Measurements from ENCODE around the gene MYMX. TPM values are rescaled to one million over a fixed set of nuclear protein-coding genes. Genes with fewer than 3 reads are reported as not detected.

Gene MYMX
- total and polyA plus RNA-seq, 2 of the 13 experiments (the other 11 are each of a cell fraction or from before 2014, with no cell fraction given) = not detected

- no peak for TF ChIP-seq ZNF513 (CRISPR knock-in tag; conservative IDR thresholded peaks at IDR 0.05)
- TF ChIP-seq HNRNPUL1 (IDR thresholded peaks at IDR 0.05; ENCODE audit: low read depth, low read length) = no peak
- no peak for TF ChIP-seq ZMYM2 (CRISPR knock-in tag; IDR thresholded peaks at IDR 0.05)
- no peak for TF ChIP-seq ZNF235 (CRISPR knock-in tag; IDR thresholded peaks at IDR 0.05; ENCODE audit: borderline replicate concordance)
- TF ChIP-seq ZNF891 (CRISPR knock-in tag; IDR thresholded peaks at IDR 0.05) = no peak
- no peak for TF ChIP-seq RAD51 (IDR thresholded peaks at IDR 0.05; ENCODE audit: borderline replicate concordance)
- TF ChIP-seq MAX (IDR thresholded peaks at IDR 0.05) = peak; percentile 52
- no peak for TF ChIP-seq ZNF253 (CRISPR knock-in tag; IDR thresholded peaks at IDR 0.05; ENCODE audit: borderline replicate concordance)
- peak; percentile 54; the same call in 1 of the 2 replicates for TF ChIP-seq TBX2 (CRISPR knock-in tag; IDR thresholded peaks at IDR 0.05; ENCODE audit: borderline replicate concordance)
- TF ChIP-seq RCOR2 (CRISPR knock-in tag; IDR thresholded peaks at IDR 0.05) = no peak; the same call in 1 of the 2 replicates
- no peak for TF ChIP-seq HIVEP1 (CRISPR knock-in tag; IDR thresholded peaks at IDR 0.05)
- no peak for TF ChIP-seq ZBTB7A (CRISPR knock-in tag; IDR thresholded peaks at IDR 0.05)
- TF ChIP-seq AGO2 (optimal IDR thresholded peaks at IDR 0.05; ENCODE audit: low read depth, low read length) = no peak
- no peak for TF ChIP-seq RAD21 (CRISPR knock-in tag; IDR thresholded peaks at IDR 0.05)
- TF ChIP-seq ZNF17 (CRISPR knock-in tag; IDR thresholded peaks at IDR 0.05) = no peak
- TF ChIP-seq IRF2 (CRISPR knock-in tag; IDR thresholded peaks at IDR 0.05) = no peak
- no peak for TF ChIP-seq ZNF776 (CRISPR knock-in tag; IDR thresholded peaks at IDR 0.05)
- TF ChIP-seq JUN (CRISPR knock-in tag; IDR thresholded peaks at IDR 0.05) = no peak
- no peak for TF ChIP-seq ZBTB7B (CRISPR knock-in tag; IDR thresholded peaks at IDR 0.05)
- TF ChIP-seq ZNF704 (CRISPR knock-in tag; IDR thresholded peaks at IDR 0.05; ENCODE audit: borderline replicate concordance) = no peak
- TF ChIP-seq ZHX1 (CRISPR knock-in tag; IDR thresholded peaks at IDR 0.05; ENCODE audit: low read depth) = no peak
- TF ChIP-seq TOE1 (CRISPR knock-in tag; IDR thresholded peaks at IDR 0.05) = no peak
- no peak for TF ChIP-seq NFKBIZ (CRISPR knock-in tag; IDR thresholded peaks at IDR 0.05)
- TF ChIP-seq YEATS4 (CRISPR knock-in tag; IDR thresholded peaks at IDR 0.05; ENCODE audit: borderline replicate concordance) = no peak
- no peak for TF ChIP-seq ZNF205 (CRISPR knock-in tag; IDR thresholded peaks at IDR 0.05)
- no peak for TF ChIP-seq ZNF446 (CRISPR knock-in tag; IDR thresholded peaks at IDR 0.05)
- no peak for TF ChIP-seq FOXK2 (IDR thresholded peaks at IDR 0.05)
- TF ChIP-seq MBD4 (IDR thresholded peaks at IDR 0.05; ENCODE audit: borderline replicate concordance, low read length) = no peak
- no peak for TF ChIP-seq MLLT10 (CRISPR knock-in tag; IDR thresholded peaks at IDR 0.05)
Measured at GRCh38 chr6:44192428-44193041, 24.2 kb upstream of the MYMX start (continued).
